ENCODE measurements around the gene DPM1.

- TF ChIP-seq POLR2A (IDR thresholded peaks at IDR 0.05; ENCODE audit: low read depth, low read length) (no peak), POLR2AphosphoS5 (IDR thresholded peaks at IDR 0.05; ENCODE audit: low read depth, low read length) (no peak), TAF1 (IDR thresholded peaks at IDR 0.05; ENCODE audit: low read depth, low read length) (no peak), SPI1 (IDR thresholded peaks at IDR 0.05; ENCODE audit: low read depth, low read length) (no peak)
These were observed 26.3 kb downstream of the DPM1 start for GRCh38 chr20:50932016-50932485.
